ENCODE measurements around the gene EIF5AL1. TPM values are rescaled to one million over a fixed set of nuclear protein-coding genes. Genes with fewer than 3 reads are reported as not detected.

The EIF5AL1 gene
- total and polyA plus RNA-seq, 10 donors, result 0.10 to 0.80 (median 0.26) TPM; not detected in 1

DNA sequence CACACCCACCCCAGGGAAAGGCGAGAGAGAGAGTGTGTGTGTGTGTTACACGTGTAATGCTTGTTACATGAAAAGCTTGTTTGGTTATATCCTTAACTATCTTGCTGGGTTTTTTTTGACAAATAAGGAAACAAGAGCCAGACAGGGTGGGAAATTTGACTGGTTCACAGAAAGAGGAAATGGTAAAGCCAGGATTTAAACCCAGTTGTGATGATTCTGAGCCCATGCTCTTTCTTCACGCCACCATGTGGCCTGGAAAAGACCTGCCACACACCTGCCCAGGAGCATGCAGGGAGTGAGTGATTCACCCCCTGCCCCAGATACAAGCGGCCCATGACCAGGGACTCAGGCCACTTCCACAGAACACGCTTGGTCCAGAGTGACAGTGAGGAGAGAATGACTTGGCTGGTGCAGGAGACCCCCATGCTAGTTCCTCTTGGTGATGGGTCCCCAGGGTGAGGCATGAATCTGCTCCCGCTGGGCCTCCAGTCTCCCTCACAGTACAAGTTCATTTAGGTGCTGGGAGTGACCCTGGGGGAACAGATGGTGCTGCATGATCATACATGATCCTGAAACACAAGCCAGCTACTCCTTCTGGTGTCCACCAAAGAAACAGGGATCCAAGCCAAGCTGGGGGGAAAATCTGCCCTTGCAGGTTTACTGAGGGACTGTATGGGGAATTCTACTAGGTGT lies 21.0 kb upstream of the EIF5AL1 start:
- H3K4me3 ChIP-seq, result no peak overlapping the region
- 60 to 88% (median 82%) methylated on average over 4 to 6 of the region's 6 CpGs for WGBS, 5 donors
- peaks cover 0 to 13% (median 2%) of the 10 kb centered on the region in 6 donors for H3K4me1 ChIP-seq
- H3K27me3 ChIP-seq (replicated peaks in 1 of 7), result no peaks in the 10 kb centered on the region
- H3K9me3 ChIP-seq, result no peaks in the 10 kb centered on the region
- DNase-seq, result no peak
- no peak for TF ChIP-seq POLR2A (IDR thresholded peaks at IDR 0.05)
- no peak for TF ChIP-seq POLR2AphosphoS5 (IDR thresholded peaks at IDR 0.05)
- TF ChIP-seq, protein P1, sequence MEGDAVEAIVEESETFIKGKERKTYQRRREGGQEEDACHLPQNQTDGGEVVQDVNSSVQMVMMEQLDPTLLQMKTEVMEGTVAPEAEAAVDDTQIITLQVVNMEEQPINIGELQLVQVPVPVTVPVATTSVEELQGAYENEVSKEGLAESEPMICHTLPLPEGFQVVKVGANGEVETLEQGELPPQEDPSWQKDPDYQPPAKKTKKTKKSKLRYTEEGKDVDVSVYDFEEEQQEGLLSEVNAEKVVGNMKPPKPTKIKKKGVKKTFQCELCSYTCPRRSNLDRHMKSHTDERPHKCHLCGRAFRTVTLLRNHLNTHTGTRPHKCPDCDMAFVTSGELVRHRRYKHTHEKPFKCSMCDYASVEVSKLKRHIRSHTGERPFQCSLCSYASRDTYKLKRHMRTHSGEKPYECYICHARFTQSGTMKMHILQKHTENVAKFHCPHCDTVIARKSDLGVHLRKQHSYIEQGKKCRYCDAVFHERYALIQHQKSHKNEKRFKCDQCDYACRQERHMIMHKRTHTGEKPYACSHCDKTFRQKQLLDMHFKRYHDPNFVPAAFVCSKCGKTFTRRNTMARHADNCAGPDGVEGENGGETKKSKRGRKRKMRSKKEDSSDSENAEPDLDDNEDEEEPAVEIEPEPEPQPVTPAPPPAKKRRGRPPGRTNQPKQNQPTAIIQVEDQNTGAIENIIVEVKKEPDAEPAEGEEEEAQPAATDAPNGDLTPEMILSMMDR (IDR thresholded peaks at IDR 0.05 in 8 of 11, conservative IDR thresholded peaks at IDR 0.05 in 3 of 11), result no peak
- H3K36me3 ChIP-seq, result no peaks in the 10 kb centered on the region
- H3K27ac ChIP-seq, result peak overlapping the region in 1 of 8 donors; percentile 45
- intact Hi-C loops (cut with DNase I; ENCODE audit: low total_unique reads), result no loop called here

DNA sequence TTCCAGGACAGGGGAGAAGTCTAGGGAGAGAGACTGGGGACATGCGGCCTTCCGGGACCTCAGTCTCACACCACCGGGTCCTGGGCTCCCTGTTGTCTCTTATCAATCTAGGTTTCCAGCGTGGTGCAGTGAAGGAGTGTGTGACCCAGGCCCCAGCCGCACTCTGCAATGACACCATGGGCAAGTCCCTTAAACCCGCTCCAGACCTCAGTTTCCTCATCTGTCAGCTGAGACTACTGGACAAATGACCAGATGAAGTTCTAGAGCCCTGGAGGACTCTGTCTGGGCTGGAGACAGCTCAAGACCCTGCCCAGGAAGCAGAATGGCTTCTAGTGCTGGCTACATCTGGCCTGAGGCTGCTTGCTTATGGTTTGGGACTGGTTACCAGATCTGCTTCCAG lies 20.1 kb upstream of the EIF5AL1 start:
- no peaks in the 10 kb centered on the region for H3K36me3 ChIP-seq
- TF ChIP-seq, protein P1 (IDR thresholded peaks at IDR 0.05 in 8 of 11, conservative IDR thresholded peaks at IDR 0.05 in 3 of 11), result no peak
- TF ChIP-seq POLR2A (IDR thresholded peaks at IDR 0.05), result no peak
- no peak for TF ChIP-seq POLR2AphosphoS5 (IDR thresholded peaks at IDR 0.05)

DNA sequence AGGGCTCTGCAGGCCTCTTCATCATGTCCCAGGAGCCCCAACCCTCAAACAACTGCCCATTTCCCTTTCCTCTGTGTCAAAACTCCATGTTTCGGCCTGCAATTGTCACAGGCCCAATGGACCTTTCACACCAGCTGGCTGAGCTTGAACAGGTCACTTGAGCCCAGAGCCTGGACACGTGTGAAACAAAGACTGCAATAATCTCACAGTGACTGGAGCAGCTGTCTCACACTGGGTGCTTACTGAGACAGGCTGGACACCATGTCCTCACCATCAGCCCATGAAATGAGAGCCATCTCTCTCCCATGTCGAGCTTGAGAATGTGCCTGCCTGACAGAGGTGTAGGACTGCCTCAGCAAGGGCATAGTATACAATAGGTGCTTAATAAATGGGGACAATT lies 19.5 kb upstream of the EIF5AL1 start:
- H3K4me1 ChIP-seq, result peaks cover 0 to 7% (median 0%) of the 10 kb centered on the region in 6 donors
- no peak overlapping the region for H3K27ac ChIP-seq
- TF ChIP-seq POLR2A (IDR thresholded peaks at IDR 0.05), result no peak
- TF ChIP-seq, protein P1 (IDR thresholded peaks at IDR 0.05 in 8 of 11, conservative IDR thresholded peaks at IDR 0.05 in 3 of 11), result peak in 1 of 11 experiments; percentile 5
- no peak overlapping the region for H3K4me3 ChIP-seq
- H3K9me3 ChIP-seq, result no peaks in the 10 kb centered on the region
- H3K36me3 ChIP-seq, result no peaks in the 10 kb centered on the region
- intact Hi-C loops (cut with DNase I; ENCODE audit: low total_unique reads), result no loop called here
- no peak for DNase-seq
- WGBS, 5 donors, result 47 to 85% (median 78%) methylated on average over 3 of the region's 3 CpGs
- H3K27me3 ChIP-seq (replicated peaks in 1 of 7), result peaks cover 0 to 7% (median 0%) of the 10 kb centered on the region in 7 donors

More for the DNA sequence above, 20.1 kb upstream of the EIF5AL1 start:
- H3K27ac ChIP-seq, result no peak overlapping the region
- no peak for DNase-seq
- H3K9me3 ChIP-seq, result no peaks in the 10 kb centered on the region
- no peak overlapping the region for H3K4me3 ChIP-seq
- peaks cover 0 to 7% (median 0%) of the 10 kb centered on the region in 7 donors for H3K27me3 ChIP-seq (replicated peaks in 1 of 7)
- 95 to 98% (median 97%) methylated on average over 6 of the region's 6 CpGs for WGBS, 5 donors
- peaks cover 0 to 13% (median 2%) of the 10 kb centered on the region in 6 donors for H3K4me1 ChIP-seq
- intact Hi-C loops (cut with DNase I; ENCODE audit: low total_unique reads), result no loop called here

DNA sequence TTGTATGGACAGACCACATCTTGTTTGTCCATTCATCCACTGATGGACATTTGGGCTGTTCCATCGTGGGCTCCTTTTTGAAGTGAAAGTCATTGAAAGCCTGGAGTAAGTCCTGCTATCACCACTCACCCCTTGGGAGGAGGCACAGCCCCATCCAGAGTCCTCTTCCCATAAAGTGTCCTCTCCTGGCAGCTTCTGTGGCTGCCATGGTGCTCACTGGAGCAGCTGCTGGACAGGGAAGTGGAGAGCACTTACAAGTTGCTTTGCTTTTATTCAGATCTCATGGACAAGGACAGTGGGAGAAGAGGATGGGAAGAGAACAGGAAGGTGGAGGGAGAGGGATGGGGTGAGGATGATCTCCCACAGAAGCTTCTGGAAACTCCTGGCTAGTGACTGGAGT lies 18.5 kb upstream of the EIF5AL1 start:
- H3K36me3 ChIP-seq, result no peaks in the 10 kb centered on the region
- WGBS, 5 donors, result 69 to 86% (median 71%) methylated on average over 1 of the region's 1 CpG
- DNase-seq, result no peak
- H3K4me1 ChIP-seq, result peaks cover 0 to 4% (median 0%) of the 10 kb centered on the region in 6 donors
- no peak for TF ChIP-seq POLR2A (IDR thresholded peaks at IDR 0.05)
- no peak for TF ChIP-seq POLR2AphosphoS5 (IDR thresholded peaks at IDR 0.05)
- TF ChIP-seq, protein P1 (IDR thresholded peaks at IDR 0.05 in 8 of 11, conservative IDR thresholded peaks at IDR 0.05 in 3 of 11), result no peak
- no peaks in the 10 kb centered on the region for H3K9me3 ChIP-seq
- no peak overlapping the region for H3K4me3 ChIP-seq
- intact Hi-C loops (cut with DNase I; ENCODE audit: low total_unique reads), result no loop called here
- no peak overlapping the region for H3K27ac ChIP-seq
- peaks cover 0 to 12% (median 0%) of the 10 kb centered on the region in 7 donors for H3K27me3 ChIP-seq (replicated peaks in 1 of 7)
